Inflammatory macrophage (primary cell): ENCODE data around the gene HDAC4.

Source experiments
- DNase-seq, 2 donors: peaks; one replicate each; pipeline ENCODE4 v3.0.0-alpha.2; 2020 to 2022

Gene HDAC4

GRCh38 chr2:239425631-239426030, 24.8 kb upstream of the HDAC4 start:
- no peak for DNase-seq

GRCh38 chr2:239424337-239425045, 23.7 kb upstream of the HDAC4 start:
- DNase-seq = no peak

- no peak for DNase-seq
Observed at GRCh38 chr2:239423551-239423950, 22.7 kb upstream of the HDAC4 start.

GRCh38 chr2:239421851-239422250, 21.0 kb upstream of the HDAC4 start:
- DNase-seq = no peak

- no peak for DNase-seq
Observed at GRCh38 chr2:239420082-239420481, 19.3 kb upstream of the HDAC4 start.

GRCh38 chr2:239418918-239419317, 18.1 kb upstream of the HDAC4 start:
- DNase-seq = no peak

- no peak for DNase-seq
Observed at GRCh38 chr2:239412905-239413603, 12.2 kb upstream of the HDAC4 start.

GRCh38 chr2:239411549-239412319, 10.9 kb upstream of the HDAC4 start:
- DNase-seq = no peak

GRCh38 chr2:239411117-239411516, 10.3 kb upstream of the HDAC4 start:
- no peak for DNase-seq

- DNase-seq = no peak
Observed at GRCh38 chr2:239409976-239410375, 9.2 kb upstream of the HDAC4 start.

- peak in 1 of 2 donors; percentile 10 for DNase-seq
Observed at GRCh38 chr2:239407112-239407511, 6.3 kb upstream of the HDAC4 start.

GRCh38 chr2:239406316-239406995, 5.6 kb upstream of the HDAC4 start:
- DNase-seq = no peak

- no peak for DNase-seq
Observed at GRCh38 chr2:239405071-239405470, 4.3 kb upstream of the HDAC4 start.

GRCh38 chr2:239402666-239403065, 1.8 kb upstream of the HDAC4 start:
- DNase-seq = no peak

- DNase-seq = peak; percentile 52 to 71
Observed at GRCh38 chr2:239401881-239402233, 1.0 kb upstream of the HDAC4 start.

- DNase-seq = peak; percentile 99 to 100
Observed at GRCh38 chr2:239401067-239401880, 454 bp upstream of the HDAC4 start.

GRCh38 chr2:239399921-239400595, 762 bp downstream of the HDAC4 start:
- peak in 1 of 2 donors; percentile 39 for DNase-seq

GRCh38 chr2:239399433-239399920, 1.3 kb downstream of the HDAC4 start:
- peak; percentile 13 to 19 for DNase-seq

- no peak for DNase-seq
Observed at GRCh38 chr2:239398521-239398921, 2.3 kb downstream of the HDAC4 start.

GRCh38 chr2:239397931-239398471, 2.8 kb downstream of the HDAC4 start:
- no peak for DNase-seq
